ENCODE results near the gene SERGEF. TPM values are rescaled to one million over a fixed set of nuclear protein-coding genes. Genes with fewer than 3 reads are reported as not detected.

SERGEF gene
- total and polyA plus RNA-seq, 2 of the 4 experiments (the other 2 are of a cell fraction), result 12.2 to 18.1 TPM

GRCh38 chr11:17950644-17951043, 62.2 kb downstream of the SERGEF start:
- no peak overlapping the region for H4K8ac ChIP-seq (ENCODE audit: low read depth in 2 of 2, low read length in 2 of 2)
- H3K27me3 ChIP-seq (ENCODE audit: control insufficient read depth, insufficient read depth, low read length), result no peaks in the 10 kb centered on the region
- no peak overlapping the region for H4K5ac ChIP-seq (ENCODE audit: low read depth, low read length)
- peaks cover 5% of the 10 kb centered on the region; the same call in 1 of the 2 replicates for H3K9me1 ChIP-seq (ENCODE audit: insufficient read depth, low read length)
- H3K79me1 ChIP-seq (ENCODE audit: low read depth in 1 of 2, low read length in 2 of 2), result no peaks in the 10 kb centered on the region
- WGBS, 2 experiments (ENCODE audit: extremely low coverage in 2 of 2, insufficient read length in 1 of 2), result no CpG with 5 or more reads among the region's 1 CpG
- no peak overlapping the region for H3K4me2 ChIP-seq (ENCODE audit: low read depth, low read length)
- H3K23ac ChIP-seq (ENCODE audit: low read depth, low read length), result no peak overlapping the region
- TF ChIP-seq BHLHE40 (IDR thresholded peaks at IDR 0.05; ENCODE audit: low read depth, low read length), result no peak
- no peak for TF ChIP-seq CEBPB (IDR thresholded peaks at IDR 0.05; ENCODE audit: low read depth, low read length)
- no peak for TF ChIP-seq MXI1 (IDR thresholded peaks at IDR 0.05; ENCODE audit: borderline replicate concordance, low read depth, low read length)
- TF ChIP-seq NFE2L2 (IDR thresholded peaks at IDR 0.05; ENCODE audit: low read depth, low read length), result no peak
- no peak overlapping the region for H3K18ac ChIP-seq (ENCODE audit: low read depth, low read length)
- no peak overlapping the region for H3K27ac ChIP-seq (ENCODE audit: insufficient read depth, low read length)
- no peak overlapping the region for H3K9ac ChIP-seq (ENCODE audit: low read depth, low read length)
- intact Hi-C loops (cut with micrococcal nuclease), result no loop called here
- H3K56ac ChIP-seq (ENCODE audit: extremely low read depth, insufficient read depth, low read length), result no peak overlapping the region
- H2BK20ac ChIP-seq (ENCODE audit: low read depth, low read length), result no peak overlapping the region
- no TSS peak for BruUV-seq (replicated peaks)
- ATAC-seq (ENCODE audit: low read depth), result no peak
- H3K4ac ChIP-seq (ENCODE audit: low read depth, low read length), result no peak overlapping the region
- peaks cover 3% of the 10 kb centered on the region; the same call in 1 of the 2 replicates for H3K4me1 ChIP-seq (ENCODE audit: control insufficient read depth, insufficient read depth, low read length)
- H4K91ac ChIP-seq (ENCODE audit: insufficient read depth, low read depth, low read length), result no peak overlapping the region
- CTCF ChIA-PET, result no interaction called here
- in situ Hi-C loops (cut with MboI; ENCODE audit: low sequenced_read_pairs), result no loop called here
- no peak overlapping the region for H2AFZ ChIP-seq (replicated peaks; ENCODE audit: low read length, poor library complexity)
- no peaks in the 10 kb centered on the region for H3K9me3 ChIP-seq (ENCODE audit: control insufficient read depth, insufficient read depth, low read length)
- POLR2A ChIA-PET (ENCODE audit: unreplicated experiment), result no interaction called here
- H4K20me1 ChIP-seq (ENCODE audit: insufficient read depth, low read length), result no peaks in the 10 kb centered on the region
- no peak overlapping the region for H2BK120ac ChIP-seq (ENCODE audit: low read depth, low read length)
- peaks cover 5% of the 10 kb centered on the region for H3K36me3 ChIP-seq (ENCODE audit: control insufficient read depth, insufficient read depth, low read length)
- no peak overlapping the region for H2AK9ac ChIP-seq (replicated peaks; ENCODE audit: low read depth, low read length, poor library complexity)
- no peak for DNase-seq
- dilution Hi-C loops (cut with HindIII; ENCODE audit: low sequenced_read_pairs, unreplicated experiment), result no loop called here
- no peak overlapping the region for H3K4me3 ChIP-seq (ENCODE audit: insufficient read depth, low read depth, low read length)
- no peak overlapping the region for H2BK5ac ChIP-seq (ENCODE audit: low read depth, low read length, poor library complexity, severe bottlenecking)
- no peak overlapping the region for H2AK5ac ChIP-seq (ENCODE audit: low read depth, low read length)
- H3K14ac ChIP-seq (replicated peaks; ENCODE audit: low read depth, low read length), result no peak overlapping the region
- no peak overlapping the region for H2BK15ac ChIP-seq (ENCODE audit: low read depth, low read length)

All from IMR-90 (cell line).